HG03558 (cell line): ENCODE results near the gene PRM1.

Source experiments
- ATAC-seq: cut with Tn5 transposase; IDR thresholded peaks from one replicate; pipeline ENCODE4 v1.9.1; 2021; ENCODE audit warnings: moderate number of reproducible peaks; ENCODE audit not compliant: unreplicated experiment; ENCODE audit errors: extremely low read depth

Gene PRM1

GRCh38 chr16:11255737-11256660, 25.1 kb downstream of the PRM1 start, which contains the start of gene SOCS1:
Gene SOCS1, minus strand, starts transcription at chr16:11256204. Its CDS starts 726 bp downstream, at chr16:11255478.
- peak; percentile 31 for ATAC-seq

GRCh38 chr16:11254913-11255736, 26.0 kb downstream of the PRM1 start:
- ATAC-seq, result no peak

GRCh38 chr16:11253995-11254912, 26.9 kb downstream of the PRM1 start:
- ATAC-seq, result no peak

GRCh38 chr16:11253009-11253994, 27.8 kb downstream of the PRM1 start:
- ATAC-seq, result no peak

GRCh38 chr16:11252482-11252931, 28.6 kb downstream of the PRM1 start:
- no peak for ATAC-seq

- ATAC-seq, result no peak
Measured at GRCh38 chr16:11251525-11252481, 29.3 kb downstream of the PRM1 start.

GRCh38 chr16:11250786-11251524, 30.2 kb downstream of the PRM1 start:
- ATAC-seq, result no peak

- no peak for ATAC-seq
Measured at GRCh38 chr16:11250091-11250785, 30.9 kb downstream of the PRM1 start.

- ATAC-seq, result no peak
Measured at GRCh38 chr16:11249233-11250061, 31.7 kb downstream of the PRM1 start.

GRCh38 chr16:11248133-11248532, 33.0 kb downstream of the PRM1 start:
- ATAC-seq, result no peak

GRCh38 chr16:11245988-11246387, 35.1 kb downstream of the PRM1 start:
- no peak for ATAC-seq

GRCh38 chr16:11245222-11245737, 35.9 kb downstream of the PRM1 start:
- no peak for ATAC-seq

GRCh38 chr16:11242658-11243057, 38.5 kb downstream of the PRM1 start:
- ATAC-seq, result no peak

GRCh38 chr16:11241480-11242204, 39.5 kb downstream of the PRM1 start:
- ATAC-seq, result no peak
